Transverse colon (tissue), 4 donors: ENCODE data around the gene EFEMP1. TPM values are rescaled to one million over a fixed set of nuclear protein-coding genes. Genes with fewer than 3 reads are reported as not detected.

Source experiments
- DNase-seq: peaks from one replicate; pipeline ENCODE4 v3.0.0-alpha.2; 2019
- H3K27ac ChIP-seq, 4 donors: fragments of 200-600 bp; sonication (generic); 2 replicates each; pipeline ENCODE4 v1.5.1; 2016 to 2018; ENCODE audit warnings: inconsistent platforms in 4 of 4
- H3K27me3 ChIP-seq: fragments of 200-600 bp; sonication (generic); 2 replicates; pipeline ENCODE4 v1.5.1; 2017; ENCODE audit warnings: inconsistent platforms
- H3K36me3 ChIP-seq, 4 donors: fragments of 200-600 bp; sonication (generic); 2 replicates each; pipeline ENCODE4 v1.5.1; 2017 to 2019; ENCODE audit warnings: inconsistent platforms in 4 of 4
- H3K4me1 ChIP-seq, 4 donors: fragments of 200-600 bp; sonication (generic); 2 replicates each; pipeline ENCODE4 v1.5.1; 2017 to 2020; ENCODE audit warnings: inconsistent platforms in 4 of 4
- H3K4me3 ChIP-seq, 4 donors: fragments of 200-600 bp; sonication (generic); 1 replicate in 1 of 4; 2 replicates in 3 of 4; pipeline versions ENCODE4 v1.5.1 to v1.6.1; 2017 to 2019; ENCODE audit warnings: inconsistent platforms in 4 of 4
- H3K9me3 ChIP-seq, 2 donors: fragments of 200-600 bp; sonication (generic); 2 replicates each; pipeline ENCODE4 v1.5.1; 2017 to 2019; ENCODE audit warnings: inconsistent platforms in 2 of 2
- CTCF ChIP-seq, 5 experiments: fragments of 200-600 bp in 3 of 5; fragments of 450-650 bp in 2 of 5; sonication (generic) in 3 of 5; IDR thresholded peaks; 1 replicate in 2 of 5; 2 replicates in 3 of 5; pipeline ENCODE4 v1.5.1; 2016 to 2017; ENCODE audit warnings: antibody characterized with exemption in 5 of 5, inconsistent platforms in 3 of 5, mild to moderate bottlenecking in 2 of 5, moderate library complexity in 1 of 5
- EP300 ChIP-seq: sonication (generic); formaldehyde crosslinking; IDR thresholded peaks from one replicate; pipeline ENCODE4 v1.6.1; 2017; ENCODE audit warnings: antibody characterized with exemption, low read depth
- POLR2A ChIP-seq: fragments of 450-650 bp; IDR thresholded peaks from one replicate; pipeline ENCODE4 v1.6.1; 2016; ENCODE audit warnings: antibody characterized with exemption, mild to moderate bottlenecking, moderate library complexity
- POLR2AphosphoS5 ChIP-seq, 3 donors: sonication (generic); formaldehyde crosslinking; IDR thresholded peaks; one replicate each; pipeline ENCODE4 v1.6.1; 2016; ENCODE audit warnings: antibody characterized with exemption in 3 of 3
- whole genome bisulfite sequencing, 2 donors: methylation state at CpG; one replicate each; pipeline ENCODE4 v1.1.5; 2018; ENCODE audit warnings: low coverage in 1 of 2; 5-methylcytosine and 5-hydroxymethylcytosine counted together
- in situ Hi-C, 4 donors: fragments of 200-750 bp; cut with MboI; loops; one replicate each; pipeline versions ENCODE4 v1.15.0 to v1.15.1; 2017; ENCODE audit warnings: low sequenced_read_pairs in 3 of 4, low pct_ligation_motif_present in 1 of 4, low pct_unique_long_range_greater_than_20kb in 1 of 4
- intact Hi-C: fragments of 100-400 bp; cut with DNase I; formaldehyde crosslinking; loops from one replicate; pipeline ENCODE4 v1.15.1; 2023; ENCODE audit warnings: low total_unique reads
- total RNA-seq, 4 donors: library from RNA; depleted of rRNA; stranded (reverse); fragments of >200 nt; gene quantifications; one replicate each; pipeline ENCODE4 v1.1.0, GENCODE V29; 2016

The EFEMP1 gene
- total RNA-seq, 4 donors from 2014 or later: 12.0 to 34.8 (median 26.5) TPM

GRCh38 chr2:55860832-55861231 lies 62.8 kb downstream of the EFEMP1 start:
- WGBS, 2 donors: 82 to 85% methylated on average over 2 of the region's 2 CpGs

GRCh38 chr2:55859875-55860274 lies 63.7 kb downstream of the EFEMP1 start:
- 92 to 94% methylated on average over 3 of the region's 3 CpGs for WGBS, 2 donors
- no peak overlapping the region for H3K4me3 ChIP-seq
- H3K9me3 ChIP-seq: no peaks in the 10 kb centered on the region
- in situ Hi-C loops: no loop called here
- H3K27ac ChIP-seq: no peak overlapping the region
- intact Hi-C loops: no loop called here
- H3K4me1 ChIP-seq: no peaks in the 10 kb centered on the region
- no peak for TF ChIP-seq POLR2A
- no peak for TF ChIP-seq POLR2AphosphoS5 (IDR thresholded peaks at IDR 0.05)
- TF ChIP-seq CTCF (IDR thresholded peaks at IDR 0.05): no peak
- TF ChIP-seq EP300: no peak
- no peaks in the 10 kb centered on the region for H3K36me3 ChIP-seq
- H3K27me3 ChIP-seq: no peaks in the 10 kb centered on the region
- DNase-seq: no peak

More at GRCh38 chr2:55860832-55861231, 62.8 kb downstream of the EFEMP1 start:
- H3K4me3 ChIP-seq: no peak overlapping the region
- no peak overlapping the region for H3K27ac ChIP-seq
- H3K4me1 ChIP-seq: no peaks in the 10 kb centered on the region
- no peak for DNase-seq
- no peaks in the 10 kb centered on the region for H3K36me3 ChIP-seq
- no peaks in the 10 kb centered on the region for H3K9me3 ChIP-seq
- in situ Hi-C loops: no loop called here
- intact Hi-C loops: no loop called here
- TF ChIP-seq CTCF (IDR thresholded peaks at IDR 0.05): no peak
- TF ChIP-seq POLR2AphosphoS5 (IDR thresholded peaks at IDR 0.05): no peak
- TF ChIP-seq POLR2A: no peak
- TF ChIP-seq EP300: no peak
- no peaks in the 10 kb centered on the region for H3K27me3 ChIP-seq

- in situ Hi-C loops: no loop called here
- Histone ChIP-seq H3K9me3 (no peaks in the 10 kb centered on the region), H3K27me3 (no peaks in the 10 kb centered on the region), H3K36me3 (no peaks in the 10 kb centered on the region), H3K4me1 (no peaks in the 10 kb centered on the region), H3K4me3 (no peak overlapping the region), H3K27ac (no peak overlapping the region)
- TF ChIP-seq POLR2AphosphoS5 (IDR thresholded peaks at IDR 0.05) (no peak), POLR2A (no peak), CTCF (IDR thresholded peaks at IDR 0.05) (no peak), EP300 (no peak)
- 89 to 100% methylated on average over 2 of the region's 2 CpGs for WGBS, 2 donors
- intact Hi-C loops: no loop called here
- no peak for DNase-seq
Observed at GRCh38 chr2:55857766-55858165, 65.8 kb downstream of the EFEMP1 start.

- no peaks in the 10 kb centered on the region for H3K4me1 ChIP-seq
- TF ChIP-seq POLR2AphosphoS5 (IDR thresholded peaks at IDR 0.05) (no peak), CTCF (IDR thresholded peaks at IDR 0.05) (no peak), POLR2A (no peak), EP300 (no peak)
- DNase-seq: no peak
- no peaks in the 10 kb centered on the region for H3K9me3 ChIP-seq
- no peaks in the 10 kb centered on the region for H3K36me3 ChIP-seq
- no peaks in the 10 kb centered on the region for H3K27me3 ChIP-seq
- in situ Hi-C loops: no loop called here
- intact Hi-C loops: no loop called here
- H3K27ac ChIP-seq: no peak overlapping the region
- H3K4me3 ChIP-seq: no peak overlapping the region
- 61 to 70% methylated on average over 2 to 3 of the region's 3 CpGs for WGBS, 2 donors
Observed at GRCh38 chr2:55856936-55857335, 66.6 kb downstream of the EFEMP1 start.
